ENCODE measurements around the gene FLII. TPM values are rescaled to one million over a fixed set of nuclear protein-coding genes. Genes with fewer than 3 reads are reported as not detected.
A peak's percentile ranks its signal among the peaks of the same experiment; 100 is the strongest.

Gene FLII
- total and polyA plus RNA-seq, 8 donors, result 142 to 282 (median 173) TPM

- whole genome bisulfite sequencing, 2 donors, result 75 to 97% methylated on average over 1 of the region's 1 CpG
- no peak overlapping the region for H3K27ac ChIP-seq
- no peaks in the 10 kb centered on the region for H3K9me3 ChIP-seq
- no peak overlapping the region for H3K4me3 ChIP-seq
- H3K4me1 ChIP-seq, result no peaks in the 10 kb centered on the region
- intact Hi-C loops (cut with DNase I), result no loop called here
- no peaks in the 10 kb centered on the region for H3K27me3 ChIP-seq
- peaks cover under 1 to 59% (median 18%) of the 10 kb centered on the region in 3 donors for H3K36me3 ChIP-seq
- peak in 1 of 6 donors; percentile 1 for DNase-seq
- no peak for FAIRE-seq
- TF ChIP-seq CTCF (IDR thresholded peaks at IDR 0.05), result no peak
- ATAC-seq, result no peak
These were observed 18.5 kb upstream of the FLII start for GRCh38 chr17:18277076-18277475.

- 83 to 87% methylated on average over 14 of the region's 14 CpGs for WGBS, 2 donors
- Histone ChIP-seq H3K27me3 (no peaks in the 10 kb centered on the region), H3K27ac (no peak overlapping the region), H3K9me3 (no peaks in the 10 kb centered on the region), H3K4me3 (no peak overlapping the region), H3K4me1 (no peaks in the 10 kb centered on the region), H3K36me3 (peaks cover 0 to 16% (median 4%) of the 10 kb centered on the region in 3 donors)
- TF ChIP-seq CTCF (IDR thresholded peaks at IDR 0.05), result no peak
- no peak for ATAC-seq
- intact Hi-C loops (cut with DNase I), result no loop called here
- no peak for FAIRE-seq
- DNase-seq, result no peak
These were observed 11.8 kb upstream of the FLII start for GRCh38 chr17:18270046-18270931.

GRCh38 chr17:18267927-18268711, 9.6 kb upstream of the FLII start:
- WGBS, 2 donors, result 61 to 65% methylated on average over 14 of the region's 14 CpGs
- intact Hi-C loops (cut with DNase I), result no loop called here
- no peak for TF ChIP-seq CTCF (IDR thresholded peaks at IDR 0.05)
- no peak overlapping the region for H3K27ac ChIP-seq
- H3K27me3 ChIP-seq, result no peaks in the 10 kb centered on the region
- peaks cover 0 to 3% (median 3%) of the 10 kb centered on the region in 3 donors for H3K4me1 ChIP-seq
- peak in 1 of 4 donors; percentile 5 for ATAC-seq
- no peak overlapping the region for H3K4me3 ChIP-seq
- H3K36me3 ChIP-seq, result peaks cover 0 to 26% (median 12%) of the 10 kb centered on the region in 3 donors
- no peaks in the 10 kb centered on the region for H3K9me3 ChIP-seq
- DNase-seq, result no peak
- FAIRE-seq, result no peak

- WGBS, 2 donors, result 80 to 83% methylated on average over 10 of the region's 10 CpGs
- intact Hi-C loops (cut with DNase I), result no loop called here
- H3K4me3 ChIP-seq, result no peak overlapping the region
- H3K27me3 ChIP-seq, result no peaks in the 10 kb centered on the region
- TF ChIP-seq CTCF (IDR thresholded peaks at IDR 0.05), result no peak
- no peak for DNase-seq
- peaks cover 5 to 10% (median 10%) of the 10 kb centered on the region in 3 donors for H3K4me1 ChIP-seq
- H3K27ac ChIP-seq, result no peak overlapping the region
- H3K9me3 ChIP-seq, result no peaks in the 10 kb centered on the region
- no peak for FAIRE-seq
- ATAC-seq, result no peak
- H3K36me3 ChIP-seq, result peaks cover 0 to 27% (median 12%) of the 10 kb centered on the region in 3 donors
These were observed 8.8 kb upstream of the FLII start for GRCh38 chr17:18267366-18267765.

Measured in pancreas (tissue), 10 donors.